A549 (cell line): ENCODE data around the gene ACTRT2. TPM values are rescaled to one million over a fixed set of nuclear protein-coding genes. Genes with fewer than 3 reads are reported as not detected.

Experiments used
- ATAC-seq, 2 experiments: fragments of 200-7000 bp in 1 of 2; fragments of >200 bp in 1 of 2; cut with Nextera tagmentation in 1 of 2; cut with Tn5 transposase in 1 of 2; 3 replicates each; pipeline versions ENCODE4 v1.8.0 to v1.9.1; 2018 to 2020; ENCODE audit warnings: mild to moderate bottlenecking in 1 of 2, moderate library complexity in 1 of 2
- CTCF ChIA-PET: fragments of 300-600 bp; sonication (Branson Sonifier 250); formaldehyde crosslinking; extraction: SDS; loops from one replicate; lab custom pipeline; 2021; ENCODE audit warnings: antibody characterized with exemption, inconsistent platforms; lab: Yijun Ruan, JAX
- POLR2A ChIA-PET: fragments of 350-600 bp; formaldehyde crosslinking; extraction: SDS; loops from one replicate; lab custom pipeline; 2021; ENCODE audit warnings: antibody characterized with exemption, inconsistent platforms; lab: Yijun Ruan, JAX
- DNase-seq, 2 experiments: peaks; one replicate each; pipeline versions ENCODE4 v3.0.0 to v3.0.0-alpha.2; 2011 to 2016; ENCODE audit warnings: low read depth in 1 of 2, low spot score in 1 of 2
- FAIRE-seq: peaks from 2 replicates; lab custom pipeline; 2011; peaks lifted over from hg19 to GRCh38; lab: Jason Lieb, UNC
- H3K27ac ChIP-seq, 2 experiments: fragments of >200 bp; sonication (Bioruptor Twin); formaldehyde crosslinking; 3 replicates each; pipeline ENCODE4 v1.5.1; 2016 to 2017
- H3K4me1 ChIP-seq: fragments of >200 bp; sonication (Bioruptor Twin); formaldehyde crosslinking; 3 replicates; pipeline ENCODE4 v1.6.1; 2016
- H3K4me2 ChIP-seq: fragments of >200 bp; sonication (Bioruptor Twin); formaldehyde crosslinking; 3 replicates; pipeline ENCODE4 v1.6.1; 2016
- H3K4me3 ChIP-seq: fragments of >200 bp; sonication (Bioruptor Twin); formaldehyde crosslinking; 3 replicates; pipeline ENCODE4 v1.5.1; 2016
- H3K9me3 ChIP-seq: fragments of >200 bp; sonication (Bioruptor Twin); formaldehyde crosslinking; 3 replicates; pipeline ENCODE4 v1.6.1; 2016
- ATOH8 ChIP-seq: fragments of 250-450 bp; sonication (Bioruptor Pico); IDR thresholded peaks from 2 replicates; pipeline ENCODE4 v1.5.0; 2020; ENCODE audit warnings: low read depth, mild to moderate bottlenecking, moderate library complexity
- E2F6 ChIP-seq: IDR thresholded peaks from 2 replicates; pipeline ENCODE4 v1.6.1; 2012; ENCODE audit warnings: low read depth, borderline replicate concordance
- FOSB ChIP-seq: fragments of 250-450 bp; sonication (Bioruptor Pico); IDR thresholded peaks from 2 replicates; pipeline ENCODE4 v1.5.0; 2020; ENCODE audit warnings: mild to moderate bottlenecking, moderate library complexity
- FOXS1 ChIP-seq: fragments of 250-450 bp; sonication (Bioruptor Pico); IDR thresholded peaks from 2 replicates; pipeline ENCODE4 v1.5.0; 2020; ENCODE audit warnings: mild to moderate bottlenecking, moderate library complexity
- HDAC2 ChIP-seq: fragments of 200-600 bp; sonication (generic); IDR thresholded peaks from 2 replicates; pipeline ENCODE4 v1.6.1; 2016
- HEYL ChIP-seq: fragments of 250-450 bp; sonication (Bioruptor Pico); IDR thresholded peaks from 2 replicates; pipeline ENCODE4 v1.8.0; 2021; ENCODE audit warnings: mild to moderate bottlenecking, moderate library complexity
- HOXB5 ChIP-seq: fragments of 250-450 bp; sonication (Bioruptor Pico); IDR thresholded peaks from 2 replicates; pipeline ENCODE4 v1.5.0; 2020; ENCODE audit warnings: mild to moderate bottlenecking, moderate library complexity
- JUNB ChIP-seq: fragments of >200 bp; sonication (Bioruptor Twin); formaldehyde crosslinking; IDR thresholded peaks from 2 replicates; pipeline ENCODE4 v1.6.1; 2016
- KDM1A ChIP-seq: fragments of 200-600 bp; sonication (generic); IDR thresholded peaks from 2 replicates; pipeline ENCODE4 v1.6.1; 2016; ENCODE audit warnings: low read depth, mild to moderate bottlenecking
- KDM5A ChIP-seq: fragments of 200-600 bp; sonication (generic); IDR thresholded peaks from 2 replicates; pipeline ENCODE4 v1.6.1; 2016; ENCODE audit warnings: antibody characterized with exemption, mild to moderate bottlenecking
- MAX ChIP-seq: IDR thresholded peaks from 2 replicates; pipeline ENCODE4 v1.6.1; 2012
- NPAS2 ChIP-seq: fragments of 250-450 bp; sonication (Bioruptor Pico); IDR thresholded peaks from 2 replicates; pipeline ENCODE4 v1.8.0; 2022; ENCODE audit warnings: mild to moderate bottlenecking, moderate library complexity, borderline replicate concordance
- NR3C1 ChIP-seq: fragments of >200 bp; sonication (Bioruptor Twin); formaldehyde crosslinking; IDR thresholded peaks from 3 replicates; pipeline ENCODE4 v1.6.1; 2017
- PBX3 ChIP-seq: IDR thresholded peaks from 2 replicates; pipeline ENCODE4 v1.6.1; 2012
- PHF8 ChIP-seq: fragments of 200-600 bp; sonication (generic); IDR thresholded peaks from 2 replicates; pipeline ENCODE4 v1.6.1; 2016; ENCODE audit warnings: low read depth, mild to moderate bottlenecking, antibody characterized with exemption, moderate library complexity, borderline replicate concordance
- POLR2A ChIP-seq: IDR thresholded peaks from 2 replicates; pipeline ENCODE4 v1.6.1; 2012; ENCODE audit warnings: mild to moderate bottlenecking, low read length
- RAD21 ChIP-seq, 2 experiments: fragments of >200 bp in 1 of 2; sonication (Bioruptor Twin) in 1 of 2; formaldehyde crosslinking in 1 of 2; IDR thresholded peaks in 1 of 2; conservative IDR thresholded peaks in 1 of 2; 2 replicates in 1 of 2; 3 replicates in 1 of 2; pipeline ENCODE4 v1.6.1; 2012 to 2018; ENCODE audit warnings: inconsistent platforms in 1 of 2
- SMC3 ChIP-seq: fragments of >200 bp; sonication (Bioruptor Twin); formaldehyde crosslinking; IDR thresholded peaks from 3 replicates; pipeline ENCODE4 v1.6.1; 2018; ENCODE audit warnings: inconsistent platforms
- SREBF2 ChIP-seq: fragments of 450-650 bp; IDR thresholded peaks from 2 replicates; pipeline ENCODE4 v1.6.1; 2014; ENCODE audit warnings: mild to moderate bottlenecking, moderate library complexity
- TP53 ChIP-seq: fragments of 250-450 bp; sonication (Bioruptor Pico); IDR thresholded peaks from 2 replicates; pipeline ENCODE4 v1.5.0; 2021; ENCODE audit warnings: mild to moderate bottlenecking, moderate library complexity
- ZFP36 ChIP-seq: fragments of 450-650 bp; IDR thresholded peaks from 2 replicates; pipeline ENCODE4 v1.6.1; 2014; ENCODE audit warnings: borderline replicate concordance; ENCODE audit not compliant: partially characterized antibody
- ZNF302 ChIP-seq: fragments of 250-450 bp; sonication (Bioruptor Pico); IDR thresholded peaks from 2 replicates; pipeline ENCODE4 v1.9.0; 2021; ENCODE audit warnings: inconsistent platforms, mild to moderate bottlenecking, moderate library complexity
- ZSCAN20 ChIP-seq: fragments of 250-450 bp; sonication (Bioruptor Pico); IDR thresholded peaks from 2 replicates; pipeline ENCODE4 v1.8.0; 2022; ENCODE audit warnings: mild to moderate bottlenecking, moderate library complexity
- WGBS: methylation state at CpG from one replicate; pipeline ENCODE4 v1.1.6; 2017; ENCODE audit errors: missing lambda C conversion rate; 5-methylcytosine and 5-hydroxymethylcytosine counted together
- polyA plus RNA-seq, 4 experiments: library from polyadenylated mRNA; depleted of rRNA in 3 of 4; stranded (reverse); fragments of >200 nt; fragmentation: RNase III in 1 of 4; extraction: RNeasy Plus Mini Kit Qiagen cat#74134 plus additional on column Dnase treatment in 1 of 4; gene quantifications; 2 replicates in 3 of 4; 3 replicates in 1 of 4; pipeline ENCODE4 v1.2.3, GENCODE V29; 2011 to 2017

ACTRT2 gene
- polyA plus RNA-seq, 2 of the 4 experiments (the other 2 are of a cell fraction): not detected

- H3K27ac ChIP-seq: no peak overlapping the region
- H3K4me2 ChIP-seq: no peak overlapping the region
- no CpG with 5 or more reads among the region's 9 CpGs for whole genome bisulfite sequencing
- ATAC-seq (no peak), DNase-seq (no peak), FAIRE-seq (no peak)
- H3K4me1 ChIP-seq: no peaks in the 10 kb centered on the region
- CTCF ChIA-PET: no interaction called here
- TF ChIP-seq POLR2A: no peak
- no peak overlapping the region for H3K4me3 ChIP-seq
- POLR2A ChIA-PET: no interaction called here
- no peaks in the 10 kb centered on the region for H3K9me3 ChIP-seq
Measured at GRCh38 chr1:3060127-3060526, 38.9 kb downstream of the ACTRT2 start.

- Histone ChIP-seq H3K9me3 (no peaks in the 10 kb centered on the region), H3K4me3 (no peak overlapping the region), H3K4me2 (no peak overlapping the region), H3K4me1 (no peaks in the 10 kb centered on the region), H3K27ac (no peak overlapping the region)
- ChIA-PET POLR2A (no interaction called here), CTCF (no interaction called here)
- ATAC-seq (peak; percentile 33 to 52; a peak in 2 of 6 replicates), FAIRE-seq (no peak), DNase-seq (no peak)
- 48% methylated on average over 8 of the region's 15 CpGs for WGBS
- TF ChIP-seq ZNF302 (CRISPR knock-in tag) (no peak), FOSB (CRISPR knock-in tag) (no peak), MAX (no peak), ATOH8 (CRISPR knock-in tag) (no peak), HEYL (no peak), SREBF2 (no peak), PHF8 (no peak), E2F6 (no peak)
Measured at GRCh38 chr1:3060601-3061551, 39.6 kb downstream of the ACTRT2 start.

- Histone ChIP-seq H3K4me1 (no peaks in the 10 kb centered on the region), H3K4me3 (no peak overlapping the region), H3K4me2 (no peak overlapping the region), H3K9me3 (no peaks in the 10 kb centered on the region), H3K27ac (no peak overlapping the region)
- no CpG with 5 or more reads among the region's 5 CpGs for WGBS
- ATAC-seq (no peak), FAIRE-seq (no peak), DNase-seq (no peak)
- TF ChIP-seq RAD21 (conservative IDR thresholded peaks at IDR 0.05 in 1 of 2, IDR thresholded peaks at IDR 0.05 in 1 of 2) (no peak), FOSB (CRISPR knock-in tag) (no peak), TP53 (CRISPR knock-in tag) (no peak), MAX (no peak), ZFP36 (no peak), ZNF302 (CRISPR knock-in tag) (no peak), HDAC2 (no peak), FOXS1 (CRISPR knock-in tag) (no peak), SREBF2 (no peak), SMC3 (no peak), KDM5A (no peak), KDM1A (no peak), ZSCAN20 (CRISPR knock-in tag) (no peak), NR3C1 (no peak), PHF8 (no peak), PBX3 (no peak), NPAS2 (no peak), HOXB5 (CRISPR knock-in tag) (no peak), JUNB (no peak)
- ChIA-PET POLR2A (no interaction called here), CTCF (no interaction called here)
Measured at GRCh38 chr1:3061566-3061965, 40.3 kb downstream of the ACTRT2 start.
